OCI-LY3 (cell line): Measurements from ENCODE around the gene SETD7.

Experiments used
- EZH2phosphoT487 ChIP-seq: fragments of 200-600 bp; shearing (Covaris generic); IDR thresholded peaks from 2 replicates; pipeline ENCODE4 v1.6.1; 2018; ENCODE audit warnings: antibody characterized with exemption, mixed run types, low read depth
- TF ChIP-seq, protein P1 (sequence below): fragments of 200-600, 300-600 bp; sonication (generic); IDR thresholded peaks from 2 replicates; pipeline ENCODE4 v1.5.1; 2014; ENCODE audit warnings: antibody characterized with exemption, low read length, low read depth

DNA sequence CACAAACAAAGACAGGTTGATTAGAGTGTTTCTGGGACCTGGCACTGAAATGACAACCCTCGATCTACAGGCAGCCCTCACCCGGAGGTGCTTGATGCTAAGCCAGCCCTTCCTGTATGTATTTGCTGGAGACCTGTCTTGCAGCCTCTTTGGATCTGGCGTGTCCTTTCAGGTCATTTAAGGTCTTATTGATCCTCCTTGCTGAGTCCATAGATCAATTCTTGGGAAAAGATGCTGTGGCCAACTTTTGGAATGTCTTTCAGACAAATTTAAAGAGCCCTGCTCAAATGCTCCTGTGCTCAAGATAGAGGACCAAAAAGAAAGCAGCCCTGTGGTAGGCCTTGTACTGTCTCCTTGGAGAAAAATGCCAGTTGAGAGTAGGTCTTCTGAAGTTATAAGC, 6.8 kb upstream of the SETD7 start:
- no peak for TF ChIP-seq EZH2phosphoT487
- TF ChIP-seq, protein P1, sequence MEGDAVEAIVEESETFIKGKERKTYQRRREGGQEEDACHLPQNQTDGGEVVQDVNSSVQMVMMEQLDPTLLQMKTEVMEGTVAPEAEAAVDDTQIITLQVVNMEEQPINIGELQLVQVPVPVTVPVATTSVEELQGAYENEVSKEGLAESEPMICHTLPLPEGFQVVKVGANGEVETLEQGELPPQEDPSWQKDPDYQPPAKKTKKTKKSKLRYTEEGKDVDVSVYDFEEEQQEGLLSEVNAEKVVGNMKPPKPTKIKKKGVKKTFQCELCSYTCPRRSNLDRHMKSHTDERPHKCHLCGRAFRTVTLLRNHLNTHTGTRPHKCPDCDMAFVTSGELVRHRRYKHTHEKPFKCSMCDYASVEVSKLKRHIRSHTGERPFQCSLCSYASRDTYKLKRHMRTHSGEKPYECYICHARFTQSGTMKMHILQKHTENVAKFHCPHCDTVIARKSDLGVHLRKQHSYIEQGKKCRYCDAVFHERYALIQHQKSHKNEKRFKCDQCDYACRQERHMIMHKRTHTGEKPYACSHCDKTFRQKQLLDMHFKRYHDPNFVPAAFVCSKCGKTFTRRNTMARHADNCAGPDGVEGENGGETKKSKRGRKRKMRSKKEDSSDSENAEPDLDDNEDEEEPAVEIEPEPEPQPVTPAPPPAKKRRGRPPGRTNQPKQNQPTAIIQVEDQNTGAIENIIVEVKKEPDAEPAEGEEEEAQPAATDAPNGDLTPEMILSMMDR = no peak
